ENCODE results near the gene ANKRD2. TPM values are rescaled to one million over a fixed set of nuclear protein-coding genes. Genes with fewer than 3 reads are reported as not detected.
A peak's percentile ranks its signal among the peaks of the same experiment; 100 is the strongest.
"Not testable (repeated sequence)": the region's sequence is repeated elsewhere in the genome, so short reads cannot be mapped to it uniquely, and the experiment has no call there.

ANKRD2 gene
- total RNA-seq (2014; rRNA removed; shearing (Covaris generic)) = not detected in 2 replicates

DNA sequence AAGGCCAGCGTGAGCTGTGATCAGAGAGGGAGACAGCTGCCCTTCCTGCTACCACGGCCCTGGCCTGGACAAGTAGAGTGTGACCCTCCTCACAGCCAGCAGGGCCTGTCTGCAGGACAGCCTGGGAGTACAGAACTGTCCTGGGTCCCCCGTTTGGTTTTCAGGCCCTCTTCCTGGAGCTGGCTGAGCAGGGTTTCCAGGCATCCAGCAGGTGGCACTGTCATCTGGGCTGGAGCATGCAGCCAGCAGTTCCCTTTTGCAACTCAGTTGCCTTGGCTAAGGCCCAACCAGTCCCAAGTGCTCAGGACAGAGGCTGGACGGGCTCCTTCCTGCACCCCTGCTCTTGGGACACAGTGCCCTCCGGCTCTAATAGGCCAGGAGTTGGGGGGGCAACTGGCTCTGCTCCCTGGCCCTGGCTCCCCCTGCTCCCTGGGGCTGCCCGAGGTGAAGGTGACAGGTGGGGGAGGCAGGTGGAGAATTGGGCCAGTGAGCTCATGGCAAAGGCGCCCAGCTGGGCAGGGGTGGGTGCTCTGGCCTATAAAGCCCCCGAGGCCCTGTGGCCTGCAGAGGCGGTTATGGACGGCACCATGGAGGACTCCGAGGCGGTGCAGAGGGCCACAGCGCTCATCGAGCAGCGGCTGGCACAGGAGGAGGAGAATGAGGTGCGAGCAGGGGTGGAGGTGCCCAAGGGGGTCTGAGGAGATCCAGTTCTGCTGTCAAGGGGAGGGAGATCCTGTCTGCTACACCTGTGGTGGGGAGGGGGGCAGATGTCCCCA, at the start of gene ANKRD2:
ANKRD2 (plus strand) TSS at position 566 of the 776 bp plus-strand sequence; CDS start at position 576, 10 bp downstream.
- DNase-seq (ENCODE audit: low read depth) = peak; percentile 75

DNA sequence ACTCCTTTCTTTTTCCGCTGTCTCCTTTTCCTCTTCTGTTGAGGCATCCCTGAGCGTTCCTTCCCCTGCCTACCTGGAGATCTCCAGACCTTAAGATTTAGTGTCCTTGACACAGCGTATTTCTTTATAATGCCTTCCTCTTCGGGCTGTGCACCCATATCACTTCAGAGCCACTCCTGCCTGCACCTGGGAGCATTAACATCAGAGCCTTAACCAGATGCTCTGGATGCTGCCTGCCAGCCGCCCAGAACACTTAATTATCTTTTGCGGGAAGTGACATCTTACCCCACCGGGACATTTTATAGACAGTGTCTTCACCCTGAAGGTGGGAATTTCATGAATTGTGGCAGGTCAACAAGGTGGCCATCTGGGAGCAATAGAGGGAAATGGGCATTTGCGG, 49.6 kb upstream of the ANKRD2 start:
- no peak for DNase-seq (ENCODE audit: low read depth)

DNA sequence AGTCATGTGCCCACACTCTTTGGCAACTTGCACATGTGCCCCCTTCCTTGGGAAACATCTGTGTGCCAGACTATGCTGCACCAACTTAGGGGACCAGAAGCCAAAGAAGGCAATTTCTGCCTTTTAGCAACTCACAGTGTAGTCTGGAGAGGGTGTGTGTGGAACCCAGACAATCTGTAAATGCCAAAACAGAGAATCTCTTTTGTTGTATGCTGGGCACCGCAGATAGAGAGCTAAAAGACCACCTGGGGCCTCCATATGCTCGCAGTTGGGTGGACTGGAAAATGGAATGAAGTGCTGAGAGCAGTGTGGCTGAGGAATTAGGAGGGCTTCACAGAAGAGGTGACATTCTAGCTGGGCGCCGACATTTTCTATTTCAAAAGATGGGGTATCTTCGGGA, 47.5 kb upstream of the ANKRD2 start:
- DNase-seq (ENCODE audit: low read depth) = no peak

DNA sequence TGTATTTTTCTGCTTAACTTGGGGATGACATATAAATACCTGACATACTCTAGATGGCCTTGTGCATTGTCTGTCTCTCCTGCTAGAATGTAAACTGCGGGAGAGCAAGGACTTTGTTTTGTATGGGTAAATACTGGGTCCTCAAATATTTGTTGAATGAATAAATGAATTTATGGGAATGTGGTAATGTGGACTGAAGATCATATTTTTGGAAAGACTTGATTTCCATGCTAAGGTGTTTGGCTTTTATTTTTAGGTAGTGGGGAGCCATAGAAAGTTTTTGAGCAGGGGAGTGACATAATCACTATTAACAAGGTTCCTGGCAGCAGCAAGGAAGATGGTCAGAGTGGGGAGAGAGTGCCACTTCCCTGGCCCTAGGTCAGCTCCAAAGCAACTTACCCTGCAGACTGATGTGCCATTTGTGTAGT, 46.9 kb upstream of the ANKRD2 start:
- no peak for DNase-seq (ENCODE audit: low read depth)

- not testable (repeated sequence) for DNase-seq (ENCODE audit: low read depth)
Measured at GRCh38 chr10:97528876-97529275, 43.7 kb upstream of the ANKRD2 start.

DNA sequence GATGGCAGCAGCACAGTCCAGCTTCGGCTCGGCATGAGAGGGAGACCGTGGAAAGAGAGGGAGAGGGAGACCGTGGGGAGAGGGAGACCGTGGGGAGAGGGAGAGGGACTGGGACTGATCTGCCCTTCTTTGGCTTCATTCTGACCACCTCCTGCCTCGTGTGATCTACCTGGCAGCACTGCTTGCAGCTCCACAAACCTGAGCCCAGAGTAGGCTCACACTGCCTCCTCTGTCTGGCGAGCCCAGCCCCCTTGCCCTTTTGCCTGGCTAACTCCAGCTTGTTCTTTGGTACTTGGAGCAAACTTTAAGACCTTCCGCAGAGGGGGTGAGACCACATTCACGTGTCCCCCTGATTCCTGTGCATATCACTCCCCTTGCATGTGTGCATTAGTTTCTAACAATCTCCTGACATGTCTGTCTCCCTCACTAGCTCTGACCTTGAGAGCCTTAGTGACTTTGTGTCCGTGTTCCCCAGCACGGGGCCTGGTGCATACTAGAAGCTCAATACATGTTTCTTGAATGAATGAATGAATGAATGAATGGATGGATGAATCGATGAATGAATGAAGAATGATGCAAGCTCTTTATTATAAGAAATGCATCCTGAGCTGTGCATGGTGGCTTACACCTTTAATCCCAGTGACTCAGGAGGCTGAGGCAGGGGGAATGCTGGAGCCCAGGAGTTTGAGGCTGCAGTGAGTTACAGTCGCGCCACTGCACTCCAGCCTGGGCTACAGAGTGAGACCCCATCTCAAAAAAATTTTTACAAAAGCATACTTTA, 42.7 kb upstream of the ANKRD2 start:
- no peak for DNase-seq (ENCODE audit: low read depth)

- peak; percentile 83 for DNase-seq (ENCODE audit: low read depth)
Measured at GRCh38 chr10:97531401-97531986, 41.1 kb upstream of the ANKRD2 start.

- peak; percentile 90 for DNase-seq (ENCODE audit: low read depth)
Measured at GRCh38 chr10:97532935-97533671, 39.5 kb upstream of the ANKRD2 start.

DNA sequence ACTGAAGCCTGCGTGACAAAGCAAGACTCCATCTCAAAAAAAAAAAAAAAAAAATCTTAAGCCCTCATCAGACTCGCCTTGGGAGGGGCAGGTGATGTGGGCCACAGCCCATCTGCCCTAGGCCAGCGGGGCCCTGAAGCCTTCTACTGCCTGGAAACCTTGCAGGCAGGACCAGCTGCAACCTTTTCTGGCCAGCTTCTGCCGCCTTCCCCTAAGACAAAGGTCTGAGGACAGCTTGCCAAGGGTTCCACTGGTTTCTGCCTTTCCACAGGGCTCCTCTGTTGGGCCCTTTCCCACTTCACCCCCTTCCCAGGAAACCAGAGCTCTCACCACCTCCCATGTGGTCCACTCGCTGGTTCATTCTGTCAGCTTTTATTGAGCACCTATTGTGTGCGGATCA, 38.7 kb upstream of the ANKRD2 start:
- no peak for DNase-seq (ENCODE audit: low read depth)

- no peak for DNase-seq (ENCODE audit: low read depth)
Measured at GRCh38 chr10:97534746-97535367, 37.7 kb upstream of the ANKRD2 start.

DNA sequence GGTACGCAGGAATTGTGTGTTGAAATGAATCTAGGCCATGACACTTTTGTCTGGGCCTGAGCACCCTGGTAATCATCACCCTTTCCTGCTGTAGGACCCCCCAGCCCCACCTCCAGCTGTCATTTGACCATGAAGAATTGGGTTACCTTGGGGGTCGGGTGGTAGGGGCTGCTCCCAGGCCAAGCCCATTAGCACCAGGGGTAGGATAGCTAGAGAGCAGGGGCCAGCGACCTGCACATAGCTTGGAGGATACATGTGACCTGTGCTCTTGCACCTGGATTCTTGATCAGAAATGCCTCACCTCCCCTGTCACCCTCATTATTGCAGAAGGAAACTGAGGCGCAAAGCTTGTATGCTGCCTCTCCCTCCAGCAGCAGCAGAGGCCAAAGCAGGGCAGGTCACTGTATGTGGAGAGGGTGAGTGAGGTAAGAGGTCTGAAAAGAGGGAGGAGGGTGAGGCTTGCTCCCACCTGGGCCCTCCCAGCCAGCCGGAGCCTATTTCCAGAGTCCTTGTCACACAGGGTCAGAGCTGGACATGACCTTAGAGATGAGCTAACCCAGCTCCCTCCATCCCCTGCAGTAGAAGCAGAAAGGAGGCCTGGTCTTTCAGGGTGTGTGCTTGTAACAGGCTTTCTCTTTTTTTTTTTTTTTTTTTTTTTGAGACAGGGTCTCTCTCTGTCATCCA, 35.3 kb upstream of the ANKRD2 start:
- no peak for DNase-seq (ENCODE audit: low read depth)

DNA sequence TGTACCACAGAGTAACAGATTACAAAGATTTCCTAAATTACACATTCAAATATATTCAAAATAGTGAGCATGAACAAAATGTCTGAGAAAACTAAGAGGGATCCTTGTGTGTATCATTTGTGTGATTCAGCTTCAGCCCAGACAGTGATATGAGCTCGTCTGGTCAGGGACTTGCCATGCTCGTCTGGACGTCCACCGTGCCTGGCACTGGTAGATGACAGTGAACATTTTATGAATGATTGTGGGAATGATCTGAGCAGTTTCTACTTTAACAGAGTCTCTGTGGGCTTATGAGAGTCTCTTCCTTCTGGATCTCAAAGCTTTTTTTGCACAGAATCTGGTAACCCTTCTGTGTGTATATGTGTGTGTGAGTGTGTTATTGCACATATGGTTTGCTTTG, 34.2 kb upstream of the ANKRD2 start:
- peak; percentile 35 for DNase-seq (ENCODE audit: low read depth)

DNA sequence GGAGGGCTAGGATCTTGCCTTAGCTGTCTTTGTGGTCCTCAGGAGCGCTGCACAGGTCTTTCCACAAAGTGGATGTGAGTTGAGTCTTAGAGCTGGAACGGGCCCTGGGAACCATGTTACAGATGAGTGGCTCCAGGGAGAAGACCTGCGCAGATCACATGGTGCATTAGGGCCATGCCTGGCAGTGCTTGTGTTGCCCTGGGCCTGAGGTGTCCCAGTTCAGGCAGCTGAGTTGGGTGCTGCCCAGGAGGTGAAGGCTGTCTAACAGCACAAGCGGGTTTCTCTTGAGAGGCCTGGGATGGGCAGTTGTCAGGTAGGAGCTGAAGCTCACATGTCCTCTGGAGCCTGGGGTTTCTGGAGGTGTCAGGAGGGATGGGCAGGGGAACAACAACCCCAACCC, 33.7 kb upstream of the ANKRD2 start:
- DNase-seq (ENCODE audit: low read depth) = no peak

- peak; percentile 54 for DNase-seq (ENCODE audit: low read depth)
Measured at GRCh38 chr10:97539523-97540200, 32.9 kb upstream of the ANKRD2 start.

DNA sequence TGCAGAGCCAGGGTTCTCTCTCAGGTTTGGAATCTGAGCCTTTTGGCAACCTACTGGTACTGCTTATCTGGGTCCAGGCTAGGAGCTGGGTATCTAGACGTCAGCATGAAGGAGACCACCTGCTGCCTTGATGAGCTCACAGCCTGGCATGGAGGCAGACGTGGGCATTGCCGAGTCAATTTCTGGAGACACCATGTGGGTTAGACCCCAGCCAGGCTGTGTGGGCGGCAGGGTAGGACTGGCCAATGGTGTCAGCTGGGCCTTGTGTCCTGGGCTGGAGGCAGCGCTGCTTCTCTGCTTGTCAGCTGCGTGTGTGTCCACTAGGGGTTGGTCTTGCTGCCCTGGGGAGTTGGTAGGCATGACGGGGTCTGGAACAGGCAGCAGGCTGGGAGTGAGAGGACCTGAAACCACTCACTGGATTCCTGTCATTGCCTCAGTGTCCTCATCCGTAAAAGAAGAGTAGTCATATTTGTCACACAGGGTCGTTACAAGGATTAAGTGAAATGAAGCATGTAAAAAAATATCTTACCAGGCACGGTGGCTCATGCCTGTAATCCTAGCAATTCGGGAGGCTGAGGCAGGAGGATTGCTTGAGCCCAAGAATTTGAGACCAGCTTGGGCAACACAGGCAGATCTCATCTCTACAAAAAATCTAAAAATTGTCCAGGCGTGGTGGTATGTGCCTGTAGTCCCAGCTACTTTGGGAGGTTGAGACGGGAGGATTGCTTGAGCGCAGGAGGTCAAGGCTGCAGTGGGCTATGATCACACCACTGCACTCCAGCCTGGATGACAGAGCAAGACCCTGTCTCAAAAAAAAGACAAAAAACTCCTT, 31.7 kb upstream of the ANKRD2 start:
- DNase-seq (ENCODE audit: low read depth) = no peak

DNA sequence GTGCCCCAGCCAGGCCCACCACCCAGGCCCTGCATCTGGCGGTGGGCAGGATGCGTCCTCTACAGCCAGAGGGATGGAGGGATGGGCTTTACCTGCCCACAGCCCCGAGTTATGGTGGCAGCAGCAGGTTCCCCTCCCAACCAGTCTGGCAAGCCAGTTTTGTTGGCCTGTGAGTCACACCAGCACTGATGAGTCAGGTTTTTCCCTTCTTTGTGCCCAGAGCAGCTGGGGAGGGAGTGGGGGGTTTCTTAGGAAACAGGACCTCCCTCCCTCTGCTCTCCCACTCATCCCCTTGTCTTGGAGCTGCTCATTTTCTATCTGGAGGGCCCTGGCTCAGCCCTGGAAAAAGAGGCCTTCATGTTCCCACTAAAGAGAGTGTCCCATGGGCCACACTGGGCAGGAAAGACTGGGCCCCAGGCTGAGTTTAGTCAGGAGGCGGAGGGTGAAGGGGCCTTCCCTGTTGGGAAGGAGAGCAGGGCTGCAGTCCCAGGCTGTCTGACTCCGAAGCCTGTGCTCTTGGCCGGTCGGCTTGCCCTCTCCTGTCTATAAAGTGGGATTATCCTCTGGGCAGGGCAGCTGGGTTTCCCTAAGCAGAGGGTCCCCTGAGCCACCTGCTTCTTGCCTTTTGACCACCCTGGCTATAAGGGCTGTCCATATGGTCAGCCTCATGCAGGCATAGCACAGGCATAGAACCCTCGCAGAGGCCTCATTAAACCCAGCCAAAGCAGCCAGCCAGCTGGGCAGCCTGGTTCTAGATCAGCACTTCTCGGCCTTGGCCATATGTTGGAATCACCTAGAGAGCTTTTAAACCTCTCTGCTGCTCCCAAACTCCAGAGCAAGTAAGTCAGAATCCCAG, 30.2 kb upstream of the ANKRD2 start:
- DNase-seq (ENCODE audit: low read depth) = peak; percentile 95

- DNase-seq (ENCODE audit: low read depth) = peak; percentile 98
Measured at GRCh38 chr10:97543025-97543546, 29.5 kb upstream of the ANKRD2 start.
